ENCODE data around the gene IL1RAPL2.

GRCh38 chrX:105564501-105564900 lies 998.5 kb downstream of the IL1RAPL2 start:
- TF ChIP-seq POLR2A (IDR thresholded peaks at IDR 0.05) (no peak), CTCF (IDR thresholded peaks at IDR 0.05) (no peak)

All from transverse colon (tissue), 3 donors.